ENCODE data around the gene XRCC2. TPM values are rescaled to one million over a fixed set of nuclear protein-coding genes. Genes with fewer than 3 reads are reported as not detected.
A peak's percentile ranks its signal among the peaks of the same experiment; 100 is the strongest.

Gene XRCC2
- total and polyA plus RNA-seq, 2 of the 4 experiments (the other 2 are of a cell fraction), result 2.2 to 3.6 TPM

GRCh38 chr7:152636441-152636840 is 39.5 kb downstream of the XRCC2 start:
- Histone ChIP-seq H3K4me2 (ENCODE audit: low read depth, low read length) (no peak overlapping the region), H3K36me3 (ENCODE audit: control insufficient read depth, insufficient read depth, low read length) (no peaks in the 10 kb centered on the region), H3K14ac (replicated peaks; ENCODE audit: low read depth, low read length) (no peak overlapping the region), H3K4me3 (ENCODE audit: insufficient read depth, low read depth, low read length) (no peak overlapping the region), H2AK9ac (replicated peaks; ENCODE audit: low read depth, low read length, poor library complexity) (no peak overlapping the region), H4K8ac (ENCODE audit: low read depth in 2 of 2, low read length in 2 of 2) (no peak overlapping the region), H3K9me3 (ENCODE audit: control insufficient read depth, insufficient read depth, low read length) (no peaks in the 10 kb centered on the region), H3K9me1 (ENCODE audit: insufficient read depth, low read length) (no peaks in the 10 kb centered on the region), H2AFZ (replicated peaks; ENCODE audit: low read length, poor library complexity) (peak overlapping the region; percentile 34), H3K23ac (ENCODE audit: low read depth, low read length) (no peak overlapping the region), H4K5ac (ENCODE audit: low read depth, low read length) (no peak overlapping the region), H4K20me1 (ENCODE audit: insufficient read depth, low read length) (no peaks in the 10 kb centered on the region), H3K4me1 (ENCODE audit: control insufficient read depth, insufficient read depth, low read length) (no peaks in the 10 kb centered on the region), H3K9ac (ENCODE audit: low read depth, low read length) (no peak overlapping the region), H2BK120ac (ENCODE audit: low read depth, low read length) (no peak overlapping the region), H3K18ac (ENCODE audit: low read depth, low read length) (no peak overlapping the region), H2BK5ac (ENCODE audit: low read depth, low read length, poor library complexity, severe bottlenecking) (no peak overlapping the region), H3K4ac (ENCODE audit: low read depth, low read length) (no peak overlapping the region), H2AK5ac (ENCODE audit: low read depth, low read length) (no peak overlapping the region), H3K27ac (ENCODE audit: insufficient read depth, low read length) (no peak overlapping the region), H2BK15ac (ENCODE audit: low read depth, low read length) (no peak overlapping the region), H3K56ac (ENCODE audit: extremely low read depth, insufficient read depth, low read length) (no peak overlapping the region), H3K27me3 (ENCODE audit: control insufficient read depth, insufficient read depth, low read length) (no peaks in the 10 kb centered on the region), H4K91ac (ENCODE audit: insufficient read depth, low read depth, low read length) (no peak overlapping the region), H2BK20ac (ENCODE audit: low read depth, low read length) (no peak overlapping the region), H3K79me1 (ENCODE audit: low read depth in 1 of 2, low read length in 2 of 2) (no peaks in the 10 kb centered on the region)
- no peak for DNase-seq
- WGBS, 2 experiments (ENCODE audit: extremely low coverage in 2 of 2, insufficient read length in 1 of 2), result 68% methylated on average over 4 of the region's 6 CpGs; no CpG with 5 or more reads in 1 of the 2 experiments
- ChIA-PET POLR2A (ENCODE audit: unreplicated experiment) (no interaction called here), CTCF (no interaction called here)
- dilution Hi-C loops (cut with HindIII; ENCODE audit: low sequenced_read_pairs, unreplicated experiment), result no loop called here
- in situ Hi-C loops (cut with MboI; ENCODE audit: low sequenced_read_pairs), result no loop called here
- intact Hi-C loops (cut with micrococcal nuclease), result no loop called here
- no TSS peak for BruUV-seq (replicated peaks)
- no peak for TF ChIP-seq MAZ (IDR thresholded peaks at IDR 0.05; ENCODE audit: borderline replicate concordance, low read depth, low read length)
- TF ChIP-seq CHD1 (IDR thresholded peaks at IDR 0.05; ENCODE audit: low read depth, low read length), result no peak
- no peak for TF ChIP-seq CEBPB (IDR thresholded peaks at IDR 0.05; ENCODE audit: low read depth, low read length)
- TF ChIP-seq ELK1 (IDR thresholded peaks at IDR 0.05; ENCODE audit: borderline replicate concordance, low read depth, low read length), result no peak
- TF ChIP-seq POLR2A (IDR thresholded peaks at IDR 0.05; ENCODE audit: low read depth, low read length), result no peak
- TF ChIP-seq NFE2L2 (IDR thresholded peaks at IDR 0.05; ENCODE audit: low read depth, low read length), result no peak
- TF ChIP-seq MXI1 (IDR thresholded peaks at IDR 0.05; ENCODE audit: borderline replicate concordance, low read depth, low read length), result no peak
- no peak for TF ChIP-seq SMC3 (IDR thresholded peaks at IDR 0.05; ENCODE audit: low read depth, low read length)
- TF ChIP-seq FOS (IDR thresholded peaks at IDR 0.05; ENCODE audit: low read depth, low read length), result no peak
- no peak for TF ChIP-seq USF2 (IDR thresholded peaks at IDR 0.05; ENCODE audit: low read depth, low read length)
- TF ChIP-seq RCOR1 (IDR thresholded peaks at IDR 0.05; ENCODE audit: insufficient replicate concordance, low read length), result no peak
- TF ChIP-seq BHLHE40 (IDR thresholded peaks at IDR 0.05; ENCODE audit: low read depth, low read length), result no peak
- no peak for TF ChIP-seq RAD21 (IDR thresholded peaks at IDR 0.05; ENCODE audit: low read length)
- no peak for TF ChIP-seq CTCF (conservative IDR thresholded peaks at IDR 0.05; ENCODE audit: low read depth, low read length)
- no peak for TF ChIP-seq MAFK (IDR thresholded peaks at IDR 0.05; ENCODE audit: low read depth, low read length)
- TF ChIP-seq RFX5 (IDR thresholded peaks at IDR 0.05; ENCODE audit: low read depth, low read length), result no peak
- no peak for ATAC-seq (ENCODE audit: low read depth)

Data from IMR-90 (cell line).